MV-4-11 (cell line): ENCODE data around the gene DCP2.

Experiments used
- DNase-seq: peaks from one replicate; lab custom pipeline; 2025; lab: John Stamatoyannopoulos, UW

Gene DCP2

GRCh38 chr5:113022661-113023060 is 46.1 kb downstream of the DCP2 start:
- no peak for DNase-seq

GRCh38 chr5:113024076-113024697 is 47.6 kb downstream of the DCP2 start:
- no peak for DNase-seq

- no peak for DNase-seq
Measured at GRCh38 chr5:113025596-113025995, 49.0 kb downstream of the DCP2 start.

- DNase-seq = no peak
Measured at GRCh38 chr5:113026211-113026610, 49.6 kb downstream of the DCP2 start.

- no peak for DNase-seq
Measured at GRCh38 chr5:113027015-113027414, 50.4 kb downstream of the DCP2 start.

- no peak for DNase-seq
Measured at GRCh38 chr5:113027431-113027830, 50.8 kb downstream of the DCP2 start.

GRCh38 chr5:113029614-113030013 is 53.0 kb downstream of the DCP2 start:
- DNase-seq = no peak

GRCh38 chr5:113031104-113031503 is 54.5 kb downstream of the DCP2 start:
- no peak for DNase-seq

GRCh38 chr5:113031557-113031956 is 55.0 kb downstream of the DCP2 start:
- DNase-seq = no peak

- no peak for DNase-seq
Measured at GRCh38 chr5:113034182-113034773, 57.7 kb downstream of the DCP2 start.

GRCh38 chr5:113035096-113035495 is 58.5 kb downstream of the DCP2 start:
- DNase-seq = no peak

GRCh38 chr5:113036321-113036720 is 59.7 kb downstream of the DCP2 start:
- DNase-seq = no peak

GRCh38 chr5:113036826-113037225 is 60.2 kb downstream of the DCP2 start:
- DNase-seq = no peak

- DNase-seq = no peak
Measured at GRCh38 chr5:113038136-113038535, 61.5 kb downstream of the DCP2 start.

GRCh38 chr5:113038714-113039113 is 62.1 kb downstream of the DCP2 start:
- DNase-seq = no peak

- no peak for DNase-seq
Measured at GRCh38 chr5:113039229-113039933, 62.8 kb downstream of the DCP2 start.

GRCh38 chr5:113039934-113040285 is 63.3 kb downstream of the DCP2 start:
- DNase-seq = no peak

- DNase-seq = no peak
Measured at GRCh38 chr5:113040672-113041260, 64.2 kb downstream of the DCP2 start.

GRCh38 chr5:113042491-113043243 is 66.1 kb downstream of the DCP2 start:
- no peak for DNase-seq

- DNase-seq = no peak
Measured at GRCh38 chr5:113043491-113043931, 66.9 kb downstream of the DCP2 start.

GRCh38 chr5:113044776-113045465 is 68.3 kb downstream of the DCP2 start:
- no peak for DNase-seq

GRCh38 chr5:113047234-113047633 is 70.6 kb downstream of the DCP2 start:
- DNase-seq = no peak
